Measurements from ENCODE around the gene B9D1. TPM values are rescaled to one million over a fixed set of nuclear protein-coding genes. Genes with fewer than 3 reads are reported as not detected.
A peak's percentile ranks its signal among the peaks of the same experiment; 100 is the strongest.

B9D1 gene
- total RNA-seq, 2 donors from 2014 or later: 37.7 to 42.8 TPM

DNA sequence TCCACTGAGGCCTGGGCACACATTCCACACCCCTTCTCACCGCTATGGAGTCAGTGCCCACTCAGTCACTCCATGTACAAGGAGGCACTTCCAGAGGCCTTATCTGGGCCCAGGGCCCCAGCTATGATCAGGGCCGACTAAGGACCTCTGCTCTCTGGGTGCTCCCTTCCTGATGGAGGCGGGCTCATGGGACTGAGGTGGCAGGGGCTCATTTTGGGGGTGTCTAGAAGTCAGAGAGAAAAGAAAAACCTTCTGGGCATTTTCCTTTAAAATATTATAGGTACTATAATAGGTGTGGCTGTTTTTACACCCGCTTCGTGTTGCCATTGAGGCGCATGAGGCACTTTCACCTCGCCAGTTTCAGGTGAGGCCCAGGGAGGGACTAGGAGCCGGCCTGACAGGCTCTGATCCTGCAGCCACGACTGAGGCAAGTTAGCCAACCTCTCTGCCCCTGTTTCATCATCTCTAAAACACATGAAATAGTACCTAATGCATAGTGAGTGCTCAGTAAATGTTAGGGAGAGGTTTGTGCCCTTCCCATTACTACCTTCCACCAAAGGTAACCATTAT lies 14.4 kb downstream of the B9D1 start:
- H3K9me3 Mint-ChIP-seq: no peaks in the 10 kb centered on the region
- H3K36me3 Mint-ChIP-seq (ENCODE audit: low read depth): peaks cover 28% of the 10 kb centered on the region
- TF ChIP-seq, protein P1, sequence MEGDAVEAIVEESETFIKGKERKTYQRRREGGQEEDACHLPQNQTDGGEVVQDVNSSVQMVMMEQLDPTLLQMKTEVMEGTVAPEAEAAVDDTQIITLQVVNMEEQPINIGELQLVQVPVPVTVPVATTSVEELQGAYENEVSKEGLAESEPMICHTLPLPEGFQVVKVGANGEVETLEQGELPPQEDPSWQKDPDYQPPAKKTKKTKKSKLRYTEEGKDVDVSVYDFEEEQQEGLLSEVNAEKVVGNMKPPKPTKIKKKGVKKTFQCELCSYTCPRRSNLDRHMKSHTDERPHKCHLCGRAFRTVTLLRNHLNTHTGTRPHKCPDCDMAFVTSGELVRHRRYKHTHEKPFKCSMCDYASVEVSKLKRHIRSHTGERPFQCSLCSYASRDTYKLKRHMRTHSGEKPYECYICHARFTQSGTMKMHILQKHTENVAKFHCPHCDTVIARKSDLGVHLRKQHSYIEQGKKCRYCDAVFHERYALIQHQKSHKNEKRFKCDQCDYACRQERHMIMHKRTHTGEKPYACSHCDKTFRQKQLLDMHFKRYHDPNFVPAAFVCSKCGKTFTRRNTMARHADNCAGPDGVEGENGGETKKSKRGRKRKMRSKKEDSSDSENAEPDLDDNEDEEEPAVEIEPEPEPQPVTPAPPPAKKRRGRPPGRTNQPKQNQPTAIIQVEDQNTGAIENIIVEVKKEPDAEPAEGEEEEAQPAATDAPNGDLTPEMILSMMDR (conservative IDR thresholded peaks at IDR 0.05): no peak
- no peak overlapping the region for H3K4me3 ChIP-seq (ENCODE audit: low read length)
- H3K4me1 ChIP-seq (ENCODE audit: control insufficient read depth, insufficient read depth, low read length): no peaks in the 10 kb centered on the region
- no peaks in the 10 kb centered on the region for H3K27me3 Mint-ChIP-seq (ENCODE audit: insufficient read depth)
- H3K36me3 ChIP-seq (ENCODE audit: control insufficient read depth, insufficient read depth, low read length): no peaks in the 10 kb centered on the region
- no peak overlapping the region for H3K27ac ChIP-seq (ENCODE audit: low read depth, low read length)
- H3K4me3 Mint-ChIP-seq: no peak overlapping the region
- H3K27me3 ChIP-seq (ENCODE audit: control insufficient read depth, insufficient read depth, low read length, poor library complexity, severe bottlenecking): no peaks in the 10 kb centered on the region
- DNase-seq: no peak
- H3K27ac Mint-ChIP-seq: no peak overlapping the region
- H3K9me3 ChIP-seq (ENCODE audit: control insufficient read depth, low read length): no peaks in the 10 kb centered on the region
- 93 to 96% methylated on average over 4 to 9 of the region's 9 CpGs for WGBS, 2 experiments (ENCODE audit: insufficient coverage in 1 of 2, insufficient read length in 1 of 2)
- no peak overlapping the region for H3K9ac ChIP-seq (ENCODE audit: extremely low read depth, low read length, poor library complexity, severe bottlenecking)
- H3K4me1 Mint-ChIP-seq: no peaks in the 10 kb centered on the region

- no peaks in the 10 kb centered on the region for H3K9me3 ChIP-seq (ENCODE audit: control insufficient read depth, low read length)
- no peaks in the 10 kb centered on the region for H3K9me3 Mint-ChIP-seq
- H3K4me3 ChIP-seq (ENCODE audit: low read length): no peak overlapping the region
- peak; percentile 46 for DNase-seq
- no peak overlapping the region for H3K27ac Mint-ChIP-seq
- H3K4me1 ChIP-seq (ENCODE audit: control insufficient read depth, insufficient read depth, low read length): no peaks in the 10 kb centered on the region
- H3K27me3 ChIP-seq (ENCODE audit: control insufficient read depth, insufficient read depth, low read length, poor library complexity, severe bottlenecking): no peaks in the 10 kb centered on the region
- H3K36me3 Mint-ChIP-seq (ENCODE audit: low read depth): peaks cover 28% of the 10 kb centered on the region
- no peak overlapping the region for H3K4me3 Mint-ChIP-seq
- no peaks in the 10 kb centered on the region for H3K27me3 Mint-ChIP-seq (ENCODE audit: insufficient read depth)
- TF ChIP-seq, protein P1 (conservative IDR thresholded peaks at IDR 0.05): no peak
- H3K36me3 ChIP-seq (ENCODE audit: control insufficient read depth, insufficient read depth, low read length): no peaks in the 10 kb centered on the region
- WGBS, 2 experiments (ENCODE audit: insufficient coverage in 1 of 2, insufficient read length in 1 of 2): 94 to 99% methylated on average over 10 to 13 of the region's 13 CpGs
- no peaks in the 10 kb centered on the region for H3K4me1 Mint-ChIP-seq
- H3K9ac ChIP-seq (ENCODE audit: extremely low read depth, low read length, poor library complexity, severe bottlenecking): no peak overlapping the region
- no peak overlapping the region for H3K27ac ChIP-seq (ENCODE audit: low read depth, low read length)
Measured at GRCh38 chr17:19347323-19348080, 15.0 kb downstream of the B9D1 start.

GRCh38 chr17:19346351-19347255 lies 15.9 kb downstream of the B9D1 start:
- Histone ChIP-seq H3K27me3 (ENCODE audit: control insufficient read depth, insufficient read depth, low read length, poor library complexity, severe bottlenecking) (no peaks in the 10 kb centered on the region), H3K9me3 (ENCODE audit: control insufficient read depth, low read length) (no peaks in the 10 kb centered on the region), H3K9ac (ENCODE audit: extremely low read depth, low read length, poor library complexity, severe bottlenecking) (no peak overlapping the region), H3K4me3 (ENCODE audit: low read length) (no peak overlapping the region), H3K27ac (ENCODE audit: low read depth, low read length) (no peak overlapping the region), H3K36me3 (ENCODE audit: control insufficient read depth, insufficient read depth, low read length) (no peaks in the 10 kb centered on the region), H3K4me1 (ENCODE audit: control insufficient read depth, insufficient read depth, low read length) (no peaks in the 10 kb centered on the region)
- TF ChIP-seq, protein P1 (conservative IDR thresholded peaks at IDR 0.05): no peak
- no peaks in the 10 kb centered on the region for H3K27me3 Mint-ChIP-seq (ENCODE audit: insufficient read depth)
- no peak overlapping the region for H3K4me3 Mint-ChIP-seq
- peaks cover 6% of the 10 kb centered on the region for H3K4me1 Mint-ChIP-seq
- WGBS, 2 experiments (ENCODE audit: insufficient coverage in 1 of 2, insufficient read length in 1 of 2): 94 to 95% methylated on average over 15 to 19 of the region's 19 CpGs
- peaks cover 27% of the 10 kb centered on the region for H3K36me3 Mint-ChIP-seq (ENCODE audit: low read depth)
- H3K27ac Mint-ChIP-seq: peak overlapping the region; percentile 31
- peak; percentile 46 for DNase-seq
- H3K9me3 Mint-ChIP-seq: no peaks in the 10 kb centered on the region
